Parathyroid adenoma (tissue), 2 donors: ENCODE measurements around the gene SEC14L5.

Experiments used
- H2AFZ ChIP-seq: fragments of 300-600 bp; sonication (generic); one replicate; pipeline ENCODE4 v1.7.0; 2017; ENCODE audit warnings: antibody characterized with exemption, mild to moderate bottlenecking
- H3K27ac ChIP-seq: fragments of 300-600 bp; sonication (generic); one replicate; pipeline ENCODE4 v1.7.0; 2017
- H3K27me3 ChIP-seq: fragments of 300-600 bp; sonication (generic); one replicate; pipeline ENCODE4 v1.7.0; 2017; ENCODE audit warnings: low read length; ENCODE audit not compliant: control insufficient read depth, insufficient read depth
- H3K36me3 ChIP-seq: fragments of 300-600 bp; sonication (generic); one replicate; pipeline ENCODE4 v1.7.0; 2017; ENCODE audit warnings: low read length; ENCODE audit not compliant: control insufficient read depth, insufficient read depth
- H3K4me1 ChIP-seq: fragments of 300-600 bp; sonication (generic); one replicate; pipeline ENCODE4 v1.7.0; 2017; ENCODE audit warnings: control low read depth
- H3K4me2 ChIP-seq: fragments of 300-600 bp; sonication (generic); one replicate; pipeline ENCODE4 v1.7.0; 2017; ENCODE audit warnings: low read length
- H3K4me3 ChIP-seq: fragments of 300-600 bp; sonication (generic); one replicate; pipeline ENCODE4 v1.7.0; 2017; ENCODE audit warnings: low read depth, low read length
- H3K79me2 ChIP-seq: fragments of 300-600 bp; sonication (generic); one replicate; pipeline ENCODE4 v1.7.0; 2017; ENCODE audit warnings: control low read depth
- H3K9ac ChIP-seq: fragments of 300-600 bp; sonication (generic); one replicate; pipeline ENCODE4 v1.7.0; 2017; ENCODE audit warnings: mild to moderate bottlenecking
- H3K9me3 ChIP-seq: fragments of 300-600 bp; sonication (generic); one replicate; pipeline ENCODE4 v1.7.0; 2017; ENCODE audit warnings: low read length; ENCODE audit not compliant: control insufficient read depth
- TF ChIP-seq, protein P1 (sequence below): fragments of 300-600 bp; sonication (generic); IDR thresholded peaks from one replicate; pipeline ENCODE4 v1.7.0; 2017; ENCODE audit warnings: antibody characterized with exemption, mild to moderate bottlenecking
- donor health status: primary hyperparathyroidism.

Gene SEC14L5

GRCh38 chr16:5005916-5006315 lies 47.8 kb downstream of the SEC14L5 start:
- Histone ChIP-seq H2AFZ (no peak overlapping the region), H3K27ac (no peak overlapping the region), H3K9ac (no peak overlapping the region), H3K4me2 (no peak overlapping the region), H3K4me1 (no peaks in the 10 kb centered on the region), H3K4me3 (no peak overlapping the region), H3K79me2 (no peaks in the 10 kb centered on the region), H3K9me3 (no peaks in the 10 kb centered on the region), H3K27me3 (no peaks in the 10 kb centered on the region), H3K36me3 (no peaks in the 10 kb centered on the region)
- TF ChIP-seq, protein P1, sequence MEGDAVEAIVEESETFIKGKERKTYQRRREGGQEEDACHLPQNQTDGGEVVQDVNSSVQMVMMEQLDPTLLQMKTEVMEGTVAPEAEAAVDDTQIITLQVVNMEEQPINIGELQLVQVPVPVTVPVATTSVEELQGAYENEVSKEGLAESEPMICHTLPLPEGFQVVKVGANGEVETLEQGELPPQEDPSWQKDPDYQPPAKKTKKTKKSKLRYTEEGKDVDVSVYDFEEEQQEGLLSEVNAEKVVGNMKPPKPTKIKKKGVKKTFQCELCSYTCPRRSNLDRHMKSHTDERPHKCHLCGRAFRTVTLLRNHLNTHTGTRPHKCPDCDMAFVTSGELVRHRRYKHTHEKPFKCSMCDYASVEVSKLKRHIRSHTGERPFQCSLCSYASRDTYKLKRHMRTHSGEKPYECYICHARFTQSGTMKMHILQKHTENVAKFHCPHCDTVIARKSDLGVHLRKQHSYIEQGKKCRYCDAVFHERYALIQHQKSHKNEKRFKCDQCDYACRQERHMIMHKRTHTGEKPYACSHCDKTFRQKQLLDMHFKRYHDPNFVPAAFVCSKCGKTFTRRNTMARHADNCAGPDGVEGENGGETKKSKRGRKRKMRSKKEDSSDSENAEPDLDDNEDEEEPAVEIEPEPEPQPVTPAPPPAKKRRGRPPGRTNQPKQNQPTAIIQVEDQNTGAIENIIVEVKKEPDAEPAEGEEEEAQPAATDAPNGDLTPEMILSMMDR: no peak

DNA sequence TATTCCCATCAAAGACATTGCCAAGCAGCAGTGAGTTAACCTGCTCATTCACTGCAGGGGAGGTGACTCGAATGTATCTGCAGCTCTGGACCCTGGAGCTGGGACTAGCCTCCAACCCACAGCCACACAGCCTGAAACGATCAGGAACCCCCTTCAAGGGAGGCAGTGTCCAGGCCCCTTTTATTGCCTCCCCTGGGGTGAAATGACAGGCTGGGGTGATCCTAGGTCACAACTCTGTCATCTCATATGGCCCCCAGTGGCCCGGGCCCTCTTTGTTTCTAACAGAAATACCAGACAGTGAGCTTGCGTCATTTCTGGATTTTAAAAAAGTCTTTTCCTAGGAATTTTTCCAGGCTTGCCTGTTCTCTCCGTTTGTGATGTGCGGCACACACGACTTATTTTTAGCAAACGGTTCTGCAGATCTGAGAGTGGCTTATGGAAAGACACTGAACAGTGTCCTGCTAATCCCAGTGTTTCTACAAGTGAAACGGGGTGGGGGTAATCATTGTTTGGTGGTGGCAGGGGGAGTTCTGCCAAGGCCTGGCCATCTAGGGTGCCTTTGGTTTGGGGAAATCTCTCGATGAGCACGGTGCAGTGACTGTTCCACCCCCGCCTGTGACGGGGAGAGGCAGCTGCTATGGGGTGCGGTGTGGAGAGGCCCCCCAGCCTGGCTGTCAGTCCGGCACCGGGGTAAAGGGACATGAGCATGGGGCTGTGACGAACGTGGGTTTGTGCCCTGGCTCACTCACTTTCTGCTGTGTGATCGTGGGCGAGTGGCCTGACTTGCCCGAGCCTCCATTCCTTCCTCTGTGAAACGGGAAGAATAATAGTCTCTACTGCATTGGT lies 48.4 kb downstream of the SEC14L5 start:
- H3K4me1 ChIP-seq: no peaks in the 10 kb centered on the region
- H2AFZ ChIP-seq: no peak overlapping the region
- H3K4me2 ChIP-seq: no peak overlapping the region
- H3K27me3 ChIP-seq: no peaks in the 10 kb centered on the region
- H3K4me3 ChIP-seq: no peak overlapping the region
- H3K9me3 ChIP-seq: no peaks in the 10 kb centered on the region
- H3K36me3 ChIP-seq: no peaks in the 10 kb centered on the region
- TF ChIP-seq, protein P1: no peak
- no peak overlapping the region for H3K9ac ChIP-seq
- H3K27ac ChIP-seq: no peak overlapping the region
- no peaks in the 10 kb centered on the region for H3K79me2 ChIP-seq

- Histone ChIP-seq H3K4me1 (no peaks in the 10 kb centered on the region), H3K4me3 (no peak overlapping the region), H3K9me3 (no peaks in the 10 kb centered on the region), H2AFZ (no peak overlapping the region), H3K27ac (no peak overlapping the region), H3K4me2 (no peak overlapping the region), H3K9ac (no peak overlapping the region), H3K36me3 (no peaks in the 10 kb centered on the region), H3K27me3 (no peaks in the 10 kb centered on the region), H3K79me2 (no peaks in the 10 kb centered on the region)
- TF ChIP-seq, protein P1: no peak
These were observed 49.1 kb downstream of the SEC14L5 start for GRCh38 chr16:5007256-5007655.

DNA sequence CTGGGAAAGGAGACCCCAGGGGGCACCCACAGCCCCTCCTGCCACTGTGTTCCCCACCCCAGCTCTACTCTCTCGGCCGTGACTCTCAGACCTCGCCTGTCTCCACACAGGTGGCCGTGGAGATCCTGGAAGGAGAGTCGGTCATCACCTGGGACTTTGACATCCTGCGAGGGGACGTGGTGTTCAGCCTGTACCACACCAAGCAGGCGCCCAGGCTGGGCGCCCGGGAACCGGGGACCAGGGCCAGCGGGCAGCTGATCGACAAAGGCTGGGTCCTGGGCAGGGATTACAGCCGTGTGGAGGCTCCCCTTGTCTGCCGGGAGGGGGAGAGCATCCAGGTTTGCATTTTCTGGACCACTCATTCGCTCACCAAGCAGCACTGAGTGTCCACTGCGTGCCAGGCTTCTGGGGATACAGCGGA lies 50.2 kb downstream of the SEC14L5 start:
- no peak overlapping the region for H3K4me3 ChIP-seq

More for the DNA sequence above, 50.2 kb downstream of the SEC14L5 start:
- no peak overlapping the region for H3K27ac ChIP-seq
- H3K79me2 ChIP-seq: no peaks in the 10 kb centered on the region
- H3K27me3 ChIP-seq: no peaks in the 10 kb centered on the region
- H3K9me3 ChIP-seq: no peaks in the 10 kb centered on the region
- H3K9ac ChIP-seq: no peak overlapping the region
- H3K4me1 ChIP-seq: no peaks in the 10 kb centered on the region
- TF ChIP-seq, protein P1: no peak
- H3K4me2 ChIP-seq: no peak overlapping the region
- H2AFZ ChIP-seq: no peak overlapping the region
- H3K36me3 ChIP-seq: no peaks in the 10 kb centered on the region
